Smooth muscle cell of the brain vasculature (primary cell): Measurements from ENCODE around the gene B3GNT2.
"Not testable (repeated sequence)": the region's sequence is repeated elsewhere in the genome, so short reads cannot be mapped to it uniquely, and the experiment has no call there.

Source experiments
- DNase-seq: peaks from one replicate; pipeline ENCODE4 v3.0.0-alpha.2; 2012; ENCODE audit warnings: low read depth, low spot score

Gene B3GNT2

DNA sequence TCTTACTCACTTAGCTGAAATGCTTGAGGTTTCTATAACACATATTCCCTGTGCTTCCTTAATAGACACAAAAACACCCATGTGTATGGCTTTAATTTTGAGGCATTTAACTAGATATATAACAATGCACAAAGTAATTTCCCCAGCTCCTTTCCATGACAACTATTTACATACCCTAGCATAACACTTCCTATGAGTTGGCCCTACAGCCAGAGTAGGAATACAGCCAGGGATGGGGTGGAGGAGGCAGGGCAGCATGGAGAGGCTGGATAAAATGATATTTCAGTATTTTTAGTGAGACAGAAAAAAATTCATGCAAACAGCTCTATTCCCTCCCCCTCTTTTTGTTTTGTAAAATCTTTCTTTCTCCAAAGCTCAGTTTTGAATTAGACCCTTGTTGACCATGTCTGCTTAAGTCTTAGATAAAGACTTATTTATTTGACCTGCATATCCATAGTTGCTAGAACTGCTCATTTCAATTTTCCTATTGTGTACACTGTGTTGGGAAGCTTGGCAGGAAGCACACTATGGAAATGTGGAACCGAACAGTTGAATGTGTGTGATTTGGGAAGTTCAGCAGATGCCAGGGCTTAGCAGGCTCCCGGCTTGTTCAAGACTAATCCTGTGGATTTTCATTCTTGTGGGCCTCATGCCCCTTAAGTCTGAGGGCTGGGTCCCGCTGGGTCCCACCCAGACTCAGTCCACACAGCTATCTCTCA is 11.2 kb upstream of the B3GNT2 start:
- no peak for DNase-seq

DNA sequence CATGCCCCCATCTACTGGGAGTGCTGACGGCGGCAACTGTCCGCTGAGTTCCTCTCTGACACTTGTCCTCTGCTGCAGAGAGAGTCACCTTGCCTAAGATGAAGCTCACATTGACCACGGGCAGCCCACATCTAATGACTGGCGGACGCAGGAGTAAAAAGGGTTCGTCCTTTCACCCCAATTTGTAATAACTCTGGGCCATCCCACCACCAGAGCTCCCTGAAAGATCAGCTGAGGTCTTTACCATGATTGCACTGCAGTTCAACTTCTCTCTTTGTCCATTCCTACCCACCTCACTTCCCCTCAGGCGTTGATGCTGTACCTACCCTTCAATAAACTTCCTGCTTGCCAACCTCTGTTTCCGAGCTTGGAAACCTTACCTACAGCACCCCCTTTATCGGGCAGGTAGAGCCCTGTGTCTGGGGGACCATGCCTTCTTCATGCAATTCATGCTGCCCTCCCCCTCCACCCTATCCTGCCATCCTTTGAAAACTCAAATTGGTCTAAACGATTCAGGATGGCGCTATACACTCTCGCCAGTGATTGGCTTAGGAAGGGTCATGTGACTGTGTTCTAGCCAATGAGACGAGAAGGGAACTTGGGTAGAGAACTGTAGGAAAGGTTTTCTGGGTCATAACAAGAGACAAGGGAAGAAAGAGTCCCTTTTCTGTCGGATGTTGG is 10.3 kb upstream of the B3GNT2 start:
- DNase-seq = no peak

DNA sequence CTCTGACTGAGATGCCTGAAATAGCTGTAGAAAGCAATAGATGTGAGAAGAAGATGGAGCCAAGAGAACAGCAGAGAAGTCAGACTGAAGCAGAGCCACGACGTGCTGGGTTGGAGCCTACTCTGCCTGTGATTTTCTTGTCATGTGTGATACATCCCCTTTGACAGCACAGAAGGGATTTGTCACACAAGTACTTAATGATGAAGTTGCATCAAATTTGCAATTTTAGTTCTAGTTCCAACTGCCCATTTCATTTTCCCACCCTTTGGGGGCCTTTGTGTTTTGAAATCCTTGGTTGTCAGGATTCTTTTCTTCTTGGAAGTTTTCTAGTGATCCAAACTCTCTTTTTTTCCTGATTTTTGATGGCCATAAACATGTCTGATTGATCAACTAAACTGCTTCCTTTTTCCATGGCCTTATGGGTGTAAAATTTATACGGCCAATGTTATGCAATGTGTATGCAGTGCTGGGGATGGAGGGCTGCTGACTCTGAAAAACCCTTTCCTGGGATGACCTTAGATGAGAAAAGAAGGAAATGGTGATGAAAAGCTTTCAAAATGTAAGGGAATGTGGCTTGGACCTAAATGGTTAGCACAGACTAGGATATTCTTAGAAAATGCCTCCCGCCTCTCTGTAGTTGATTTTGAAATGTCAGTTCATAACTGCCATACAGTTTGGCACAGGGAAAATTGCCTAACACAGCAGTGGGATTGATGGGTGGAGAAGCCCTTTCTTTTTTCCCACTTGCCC is 9.6 kb upstream of the B3GNT2 start:
- DNase-seq = no peak

DNA sequence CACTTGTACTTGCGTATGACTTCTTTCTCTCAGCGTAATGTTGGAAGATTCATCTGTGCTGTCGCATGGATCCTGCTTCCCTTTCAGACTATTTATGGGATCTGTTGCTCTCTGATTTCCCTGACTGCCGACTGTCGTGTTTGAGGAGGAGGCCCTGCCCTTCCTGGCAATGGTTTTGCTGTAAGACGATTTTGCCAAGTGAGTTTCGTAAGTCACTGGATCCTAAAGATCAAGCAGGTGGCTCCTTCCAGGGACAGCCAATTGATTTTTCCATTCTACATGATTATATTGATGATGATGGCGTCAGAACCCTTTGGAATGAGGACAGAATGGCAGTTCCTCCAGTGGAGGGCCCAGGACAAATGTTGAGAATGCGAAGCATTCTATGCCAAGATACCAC is 8.7 kb upstream of the B3GNT2 start:
- DNase-seq = no peak

DNA sequence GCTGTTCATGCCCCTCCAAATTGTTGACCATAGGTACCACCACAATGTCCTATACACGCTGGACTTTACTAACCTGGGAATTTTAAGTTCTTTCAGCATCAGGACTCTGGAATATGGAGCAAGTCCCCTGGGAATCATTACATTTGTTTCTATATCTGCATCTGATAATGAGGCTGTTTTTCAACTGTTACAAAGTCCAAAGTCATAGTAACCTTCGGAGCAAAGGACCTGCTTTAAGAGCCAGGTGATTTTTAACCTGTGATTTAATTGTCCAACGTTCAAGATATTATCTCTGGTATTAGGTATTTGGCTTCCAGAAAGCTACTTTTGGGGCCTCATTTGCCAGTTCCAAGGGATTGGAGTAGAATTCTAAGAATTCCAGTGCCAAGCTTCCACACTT is 7.5 kb upstream of the B3GNT2 start:
- DNase-seq = no peak

DNA sequence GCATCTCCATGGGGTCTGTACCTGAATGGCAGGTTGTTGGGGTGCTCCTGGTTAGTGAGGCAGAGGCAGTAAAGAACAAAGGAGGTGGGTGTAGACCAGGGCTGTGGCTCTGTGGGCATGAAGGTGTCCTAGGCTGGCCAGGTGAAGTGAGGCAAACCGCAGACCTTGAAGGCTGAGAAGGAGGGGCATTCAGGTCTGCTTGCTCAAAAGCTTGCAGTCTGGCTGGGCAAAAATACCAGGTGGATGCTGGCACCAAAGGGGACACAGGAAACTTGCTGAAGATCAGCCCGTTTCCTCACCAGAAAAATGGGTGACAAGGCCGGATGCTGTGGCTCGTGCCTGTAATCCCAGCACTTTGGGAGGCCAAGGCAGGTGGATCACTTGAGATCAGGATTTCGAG is 6.7 kb upstream of the B3GNT2 start:
- DNase-seq = no peak

DNA sequence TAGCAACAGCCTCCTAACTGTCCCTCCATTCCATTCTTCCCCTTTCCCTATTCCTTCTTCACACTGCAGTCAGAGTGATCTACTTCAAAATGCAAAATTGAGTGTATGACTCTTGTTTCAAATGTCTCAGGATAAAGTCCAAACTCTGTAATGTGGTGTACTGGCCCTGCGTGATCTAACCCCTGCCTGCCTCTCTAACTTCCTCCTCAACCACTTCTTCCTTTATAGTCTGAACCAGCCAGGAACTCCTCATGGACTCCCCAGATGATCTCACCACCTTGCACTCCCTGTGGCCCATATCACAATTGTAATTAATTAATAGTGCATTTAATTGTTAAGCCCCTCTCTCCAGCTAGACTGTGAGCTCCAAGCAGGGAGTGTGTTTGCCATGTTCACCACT is 3.1 kb upstream of the B3GNT2 start:
- DNase-seq = no peak

DNA sequence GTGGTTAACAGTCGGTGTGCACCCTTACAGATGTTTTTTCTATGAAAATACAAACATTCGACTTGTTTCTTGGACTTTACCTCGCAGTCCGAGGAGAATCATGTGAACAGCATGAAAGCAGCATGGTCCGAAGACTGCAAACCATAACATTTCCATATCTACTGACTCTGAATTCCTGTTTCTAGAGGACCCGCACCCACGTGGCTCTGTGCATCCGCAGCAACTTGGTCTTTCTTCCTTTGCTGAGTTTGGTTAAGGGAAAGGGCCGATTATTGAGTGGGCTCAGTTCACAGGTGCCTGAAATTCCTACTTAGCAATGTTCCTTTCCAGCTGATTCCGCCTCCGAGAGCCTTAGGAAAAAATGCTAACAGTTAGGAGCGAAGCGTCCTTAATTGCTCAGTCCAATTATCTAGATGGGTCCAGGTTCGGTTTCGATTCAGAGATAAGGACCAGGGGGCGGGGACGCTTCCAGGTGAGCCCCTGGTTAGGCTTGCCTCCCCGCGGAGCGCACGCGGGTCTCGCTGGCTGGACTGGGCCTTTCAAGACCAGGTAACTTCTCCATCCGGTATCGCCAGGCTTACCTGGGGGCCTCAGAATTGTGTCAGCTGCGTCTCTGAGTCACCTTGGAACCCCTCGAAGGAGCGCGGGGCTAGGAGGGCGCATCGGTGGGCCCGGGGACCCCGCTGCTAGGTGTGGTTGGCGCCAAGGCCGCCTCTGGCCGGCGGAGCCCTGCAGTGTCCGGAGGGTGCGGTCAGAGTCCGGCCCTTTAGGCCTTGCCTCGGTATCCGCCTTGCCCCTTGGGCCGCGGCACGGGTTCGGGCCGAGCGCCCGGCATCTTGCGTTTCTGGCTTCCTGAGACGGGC is 1.1 kb upstream of the B3GNT2 start:
- no peak for DNase-seq

DNA sequence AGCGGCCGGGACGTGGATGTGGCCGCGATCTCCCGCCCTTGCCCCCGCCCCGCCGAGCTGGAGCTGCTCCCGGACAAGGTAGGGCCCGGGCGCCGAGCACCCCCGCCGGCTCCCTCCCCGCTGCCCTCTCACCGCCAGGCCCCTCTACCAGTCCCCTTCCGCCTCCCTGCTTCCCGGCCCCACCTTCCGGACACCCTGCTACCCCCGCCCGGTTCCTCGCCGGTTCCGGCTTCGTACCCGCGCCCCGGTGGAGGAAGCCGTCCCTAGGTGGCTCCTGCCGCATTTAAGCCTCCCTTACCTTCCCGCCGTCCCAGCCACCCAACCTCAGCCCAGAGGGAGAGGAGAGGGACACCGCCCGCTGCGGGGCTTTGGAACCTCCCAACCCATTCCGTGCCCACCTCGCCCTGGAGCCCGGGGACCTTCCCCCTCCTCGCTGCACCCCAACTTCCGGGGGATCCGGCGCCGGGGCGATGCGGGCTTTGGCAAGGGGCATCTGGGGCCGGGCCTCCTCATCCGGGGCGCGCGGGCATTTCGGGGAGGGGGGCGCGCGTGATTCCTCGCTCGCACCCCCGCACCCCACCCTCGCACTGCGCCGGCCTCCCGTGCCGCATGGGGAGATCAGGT is 475 bp downstream of the B3GNT2 start:
- DNase-seq = no peak

DNA sequence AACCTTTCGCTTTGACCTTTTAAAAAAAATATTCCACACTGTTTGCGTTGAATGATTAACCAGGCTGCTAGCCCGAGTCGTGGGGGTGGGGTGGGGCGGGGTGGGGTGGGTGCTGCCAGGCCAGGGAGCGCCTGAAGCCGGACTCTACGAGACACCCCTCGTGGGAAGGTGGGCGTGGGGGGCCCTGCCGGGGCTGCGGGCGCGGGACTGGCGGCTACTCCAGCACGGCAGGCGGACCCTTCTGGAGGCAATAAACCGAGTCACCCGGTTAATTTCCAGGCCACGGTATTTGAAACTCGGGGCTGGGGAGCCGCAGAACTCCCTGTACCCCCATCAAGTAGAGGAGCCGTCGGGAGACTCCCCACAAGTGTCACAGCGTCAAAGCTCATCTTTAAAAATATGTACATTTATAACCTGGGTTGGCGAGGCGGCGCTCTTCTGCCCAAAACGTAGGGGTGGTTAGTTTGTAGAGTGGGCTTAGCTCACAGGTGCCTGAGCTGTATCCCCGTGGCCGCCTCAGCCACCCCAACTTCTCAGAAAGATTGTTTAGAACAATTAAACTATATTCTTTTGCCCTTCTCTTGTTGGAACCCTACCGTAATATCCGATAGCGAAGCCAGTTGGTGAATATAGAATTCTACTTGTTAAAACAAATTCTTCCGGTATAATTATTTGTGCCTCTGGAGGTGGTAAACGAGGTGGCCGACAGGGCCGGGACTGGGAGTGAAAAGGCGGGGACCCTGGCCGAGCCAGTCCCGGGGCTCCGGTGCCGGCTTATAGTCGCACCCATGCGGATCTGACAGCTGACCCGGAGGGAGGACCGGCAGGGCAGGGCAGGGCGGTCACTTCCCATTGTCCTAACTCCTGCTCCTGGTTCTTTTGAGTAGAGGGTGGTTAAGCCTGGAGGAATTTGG is 1.4 kb downstream of the B3GNT2 start:
- DNase-seq = no peak

DNA sequence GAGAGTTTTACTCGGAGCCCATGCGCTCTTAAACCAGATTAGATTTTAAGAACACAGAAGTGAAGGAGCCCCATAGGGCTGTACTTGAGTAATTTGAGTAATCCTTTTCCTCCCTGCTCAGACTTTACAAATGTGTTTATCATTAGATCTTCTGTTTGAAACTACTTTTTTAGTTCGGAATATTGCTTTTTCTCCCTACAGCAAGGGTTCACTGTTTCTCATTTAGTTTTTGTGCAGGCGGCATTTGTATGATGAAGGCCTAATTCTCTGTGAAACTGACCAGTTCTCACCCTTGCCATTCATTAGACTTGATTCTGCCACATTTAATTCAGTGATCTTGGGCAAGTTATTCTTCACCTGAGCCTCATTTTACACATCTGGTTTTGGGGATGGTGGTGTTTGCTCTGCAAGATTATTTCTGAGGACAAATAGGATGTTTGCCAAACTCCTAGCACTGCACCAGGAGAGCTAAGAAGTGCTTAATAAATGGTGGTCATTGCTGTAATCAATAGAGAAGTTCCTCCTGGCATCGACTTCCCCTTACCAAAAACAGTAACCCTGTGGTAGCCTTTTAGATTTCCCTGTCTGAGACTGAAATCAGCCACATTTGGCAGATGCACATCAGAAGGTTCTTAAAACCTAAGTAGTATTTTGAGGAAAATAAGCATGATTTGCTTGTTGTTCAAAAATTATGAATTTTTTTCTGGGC is 2.2 kb downstream of the B3GNT2 start:
- no peak for DNase-seq

DNA sequence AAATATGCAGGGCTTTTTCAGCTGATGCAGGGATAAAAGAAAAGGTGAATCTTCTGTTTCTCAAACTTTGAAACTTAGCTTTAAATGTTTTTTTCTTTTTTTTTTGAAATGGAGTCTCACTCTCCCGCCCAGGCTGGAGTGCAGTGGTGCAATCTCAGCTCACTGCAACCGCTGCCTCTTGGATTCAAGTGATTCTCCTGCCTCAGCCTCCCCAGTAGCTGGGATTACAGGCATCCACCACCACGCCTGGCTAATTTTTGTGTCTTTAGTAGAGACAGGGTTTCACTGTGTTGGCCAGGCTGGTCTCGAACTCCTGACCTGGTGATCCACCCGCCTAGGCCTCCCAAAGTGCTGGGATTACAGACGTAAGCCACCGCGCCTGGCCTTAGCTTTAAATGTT is 2.9 kb downstream of the B3GNT2 start:
- not testable (repeated sequence) for DNase-seq

DNA sequence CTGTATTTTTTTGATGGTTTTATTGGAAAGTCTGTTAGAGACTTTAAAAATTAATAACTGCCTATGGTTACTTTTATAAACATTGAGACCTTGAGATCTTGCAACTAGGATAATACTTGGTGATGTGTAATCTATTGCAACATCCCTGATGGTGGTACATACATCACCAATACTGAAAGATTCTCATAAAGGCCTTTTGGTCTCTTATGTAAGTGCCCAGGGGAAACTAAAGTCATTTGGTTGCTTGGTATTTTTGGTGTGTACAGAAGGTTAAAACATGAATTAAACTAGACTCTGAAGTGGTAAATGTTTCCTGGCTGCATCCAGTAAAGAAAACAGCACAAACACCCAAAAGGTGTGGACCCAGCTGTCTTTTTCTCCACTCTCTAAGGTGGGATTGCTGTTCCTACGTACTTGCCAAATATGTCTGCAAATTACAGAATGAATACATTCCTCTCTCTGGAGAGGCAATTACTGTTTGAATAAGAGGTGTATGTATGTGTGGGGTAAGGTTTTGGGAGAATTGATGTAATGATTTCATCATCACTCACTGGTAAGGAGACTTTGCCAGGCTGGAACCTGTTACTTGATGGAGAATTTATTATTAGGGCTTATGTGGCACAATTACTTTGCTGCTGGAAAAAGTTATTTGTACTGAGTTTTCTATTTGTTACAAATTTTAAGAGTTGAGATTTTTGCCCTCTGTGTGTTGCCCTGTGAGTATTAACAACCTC is 3.6 kb downstream of the B3GNT2 start:
- no peak for DNase-seq

DNA sequence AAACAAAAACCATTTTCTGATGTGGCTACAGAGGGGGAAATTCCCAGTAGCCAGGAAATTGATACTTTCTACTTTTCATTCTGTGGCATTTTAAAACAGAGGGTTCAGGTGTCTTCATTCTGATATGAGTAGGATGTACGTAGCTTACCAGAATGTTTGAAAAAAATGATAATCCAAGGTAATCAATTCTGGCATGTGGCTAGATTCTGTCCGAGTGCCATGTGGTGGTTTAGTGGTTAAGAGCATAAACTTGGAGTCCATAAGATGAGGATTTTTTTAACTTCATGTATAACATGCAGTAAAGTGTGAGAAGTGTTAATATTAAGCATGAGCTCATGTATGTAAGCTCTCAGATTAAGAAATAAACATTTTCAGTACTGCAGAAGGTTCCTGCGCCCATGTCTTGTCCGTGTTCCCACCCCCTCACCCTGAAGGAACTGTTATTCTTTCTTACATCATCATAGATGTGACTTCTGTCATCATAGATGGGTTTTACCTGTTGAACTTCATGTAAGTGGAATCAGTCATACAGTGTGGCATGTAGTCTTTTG is 4.5 kb downstream of the B3GNT2 start:
- no peak for DNase-seq

DNA sequence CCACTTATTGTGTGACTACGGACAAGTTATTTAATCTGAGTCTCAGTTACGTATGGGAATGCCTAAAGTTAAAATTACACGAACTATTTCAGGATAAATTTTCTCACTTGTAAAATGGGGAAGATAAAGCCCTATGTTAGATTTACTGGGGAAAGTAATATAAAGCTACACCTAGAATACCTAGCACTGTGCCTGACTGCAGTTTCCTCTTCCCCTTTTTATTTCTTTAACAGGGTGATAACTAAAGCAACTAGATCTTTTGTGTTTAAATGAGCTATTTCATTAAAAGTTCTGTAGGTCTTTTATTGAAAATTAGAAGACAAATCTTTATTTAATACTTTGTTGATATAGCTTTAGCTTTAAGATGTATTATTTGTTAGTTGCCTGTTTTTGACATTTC is 5.0 kb downstream of the B3GNT2 start:
- DNase-seq = no peak

DNA sequence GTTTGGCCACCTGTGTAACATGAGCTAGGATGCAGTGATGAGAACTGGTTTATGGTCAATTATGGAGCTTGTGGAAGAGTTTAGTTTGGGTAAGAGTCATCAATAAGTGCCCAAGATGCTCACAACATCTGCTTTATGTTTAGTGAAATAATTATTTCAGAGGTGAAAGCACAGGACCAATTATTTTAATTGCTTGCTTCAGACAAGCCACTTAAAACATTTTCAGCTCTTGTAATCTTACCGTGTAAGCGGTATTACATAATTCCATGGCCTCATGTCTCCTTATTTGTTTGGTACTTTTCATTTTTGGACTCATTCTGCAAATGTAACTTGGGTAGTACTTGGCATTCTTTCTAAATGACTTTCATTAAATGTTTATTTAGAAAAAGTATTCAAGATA is 5.4 kb downstream of the B3GNT2 start:
- DNase-seq = no peak

DNA sequence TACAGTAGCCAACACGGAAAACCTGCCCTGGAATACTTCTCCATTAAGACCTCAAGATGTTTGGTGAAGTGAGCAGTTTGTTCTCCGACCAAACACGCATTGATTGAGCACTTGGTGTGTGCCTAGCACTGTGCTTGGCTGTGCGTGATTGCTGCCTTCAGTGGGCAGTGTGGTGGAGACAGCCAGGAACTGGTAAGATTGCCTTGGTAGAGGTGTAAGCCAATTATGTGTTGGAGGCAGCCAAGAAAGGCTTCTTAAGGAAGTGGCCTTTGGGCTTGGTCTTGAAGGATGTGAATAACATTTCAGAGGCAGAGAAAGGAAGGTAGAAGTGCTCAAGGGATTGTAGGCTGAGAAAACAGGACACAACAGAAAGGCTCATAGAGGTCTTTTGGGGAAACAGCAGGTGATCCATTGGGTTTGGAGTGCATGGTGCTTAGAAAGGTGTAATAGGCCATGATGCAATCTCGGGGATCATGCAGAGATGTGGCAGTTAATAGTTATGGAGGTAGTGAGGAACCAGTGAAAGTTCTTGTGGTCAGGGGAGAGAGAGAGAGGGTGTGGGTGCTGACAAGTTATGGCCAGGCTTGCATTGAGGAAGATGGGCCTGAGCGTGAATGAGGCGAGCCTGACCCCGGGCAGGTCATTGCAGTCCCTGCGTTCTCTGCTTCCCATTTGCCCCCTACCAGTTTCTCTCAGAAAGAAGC is 6.3 kb downstream of the B3GNT2 start:
- DNase-seq = no peak

DNA sequence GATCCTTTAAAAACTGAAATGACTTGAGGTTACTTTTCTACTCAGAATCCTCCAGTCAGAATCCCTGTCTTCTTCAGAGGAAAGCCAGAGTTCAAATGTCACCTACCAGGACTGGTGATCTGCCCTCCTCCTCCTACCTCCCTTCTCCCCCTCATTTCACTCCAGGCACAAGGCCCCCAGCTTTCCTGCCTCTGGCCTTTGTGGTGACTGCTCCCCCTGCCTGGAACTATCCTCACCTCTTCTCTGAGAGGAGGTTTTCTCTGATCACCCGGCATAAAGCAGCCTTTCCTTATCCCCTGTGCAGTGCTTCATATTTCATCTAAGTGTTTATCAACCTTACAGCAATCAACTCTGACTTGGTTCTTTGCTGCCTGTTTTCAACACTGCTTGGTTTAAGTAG is 6.8 kb downstream of the B3GNT2 start:
- DNase-seq = no peak
